ENCODE measurements around the gene ATXN1L.
"Not testable (repeated sequence)": the region's sequence is repeated elsewhere in the genome, so short reads cannot be mapped to it uniquely, and the experiment has no call there.

The ATXN1L gene

DNA sequence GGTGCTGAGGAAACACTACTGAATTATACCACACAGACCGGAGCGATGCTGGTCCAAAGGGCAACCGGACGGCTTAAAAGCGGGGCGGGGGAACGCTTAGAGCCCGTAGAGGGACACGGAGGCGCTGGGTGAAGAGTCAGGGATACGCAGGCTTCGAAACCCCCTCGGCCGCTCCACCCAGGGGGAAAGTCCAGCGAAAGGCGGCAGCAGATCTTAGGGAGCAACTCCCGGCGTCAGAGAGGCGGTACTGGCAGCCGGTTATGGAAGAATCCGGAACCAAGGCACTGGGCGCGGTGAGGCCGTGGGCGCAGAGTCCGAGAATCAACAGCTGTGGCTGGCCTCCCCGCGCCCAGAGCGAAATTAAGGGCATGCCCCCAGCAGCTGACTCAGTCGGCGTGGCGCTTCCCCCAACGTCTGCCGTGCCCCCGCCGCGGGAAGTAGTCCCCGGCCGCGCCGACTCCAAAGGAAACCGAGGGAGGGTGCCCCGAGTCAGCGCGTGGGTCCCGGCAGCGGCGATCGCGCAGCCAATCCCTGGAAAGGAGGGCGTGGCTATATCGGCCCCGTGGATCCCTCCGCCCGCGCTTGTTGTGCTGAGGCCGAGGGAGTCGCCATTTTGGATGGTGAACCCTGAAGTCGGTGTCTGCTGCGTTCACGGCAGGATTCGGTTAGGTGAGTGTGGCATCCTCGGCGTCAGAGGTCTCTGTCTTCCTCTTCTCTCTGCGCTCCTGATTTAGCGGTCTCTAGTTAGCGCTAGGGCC is 49.3 kb downstream of the ATXN1L start, which contains the start of gene IST1:
Gene IST1, plus strand, starts transcription at position 611 of the 758 bp plus-strand sequence. CDS start 20,110 bp downstream, outside the sequence.
- DNase-seq (ENCODE audit: low spot score), result peak; percentile 98

- DNase-seq (ENCODE audit: low spot score), result peak; percentile 38
These were observed 50.0 kb downstream of the ATXN1L start for GRCh38 chr16:71895679-71896365.

GRCh38 chr16:71896764-71897368 is 51.1 kb downstream of the ATXN1L start:
- DNase-seq (ENCODE audit: low spot score), result no peak

- DNase-seq (ENCODE audit: low spot score), result no peak
These were observed 53.4 kb downstream of the ATXN1L start for GRCh38 chr16:71899171-71899570.

- DNase-seq (ENCODE audit: low spot score), result no peak
These were observed 57.0 kb downstream of the ATXN1L start for GRCh38 chr16:71902656-71903365.

GRCh38 chr16:71903608-71904007 is 57.8 kb downstream of the ATXN1L start:
- DNase-seq (ENCODE audit: low spot score), result no peak

- no peak for DNase-seq (ENCODE audit: low spot score)
These were observed 58.5 kb downstream of the ATXN1L start for GRCh38 chr16:71904239-71904638.

- not testable (repeated sequence) for DNase-seq (ENCODE audit: low spot score)
These were observed 60.0 kb downstream of the ATXN1L start for GRCh38 chr16:71905765-71906164.
